Glomerular endothelial cell (primary cell): ENCODE results near the gene STX19. TPM values are rescaled to one million over a fixed set of nuclear protein-coding genes. Genes with fewer than 3 reads are reported as not detected.
A peak's percentile ranks its signal among the peaks of the same experiment; 100 is the strongest.

Experiments
- DNase-seq: peaks from one replicate; pipeline ENCODE4 v3.0.0-alpha.2; 2011; ENCODE audit warnings: low read depth, low spot score; ENCODE audit errors: extremely low read depth
- total RNA-seq: library from RNA; depleted of rRNA; stranded (reverse); fragments of >200 nt; gene quantifications from 2 replicates; pipeline ENCODE4 v1.2.3, GENCODE V29; 2015

STX19 gene
- total RNA-seq, 1 donor from 2014 or later, result not detected

DNA sequence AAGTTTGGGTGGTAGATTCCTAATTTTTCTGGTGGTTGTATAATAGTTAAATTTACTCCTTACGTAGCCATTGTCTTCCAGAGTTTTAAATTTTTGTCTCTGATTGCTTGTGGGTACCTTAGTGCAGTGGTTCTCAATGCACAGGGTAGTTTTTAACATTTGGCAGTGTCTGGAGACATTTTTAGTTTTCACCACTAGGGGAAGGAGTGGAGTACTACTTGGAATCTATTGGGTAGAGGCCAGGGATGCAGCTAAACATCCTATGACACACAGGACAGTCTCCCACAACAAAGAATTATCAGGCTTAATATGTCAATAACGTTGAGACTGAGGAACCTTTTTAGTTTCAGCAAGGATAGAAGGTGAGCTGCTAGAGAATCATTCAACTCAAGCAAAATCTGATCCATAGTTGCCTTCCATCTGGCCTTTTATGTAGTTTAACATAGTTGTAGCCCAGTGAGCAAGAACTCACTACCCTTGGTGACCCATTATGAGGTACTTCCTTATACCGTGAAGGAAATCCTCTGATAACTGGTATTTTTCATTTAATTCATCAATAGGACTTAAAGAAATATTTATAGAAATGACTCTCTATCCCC lies 8.6 kb upstream of the STX19 start:
- peak; percentile 5 for DNase-seq

DNA sequence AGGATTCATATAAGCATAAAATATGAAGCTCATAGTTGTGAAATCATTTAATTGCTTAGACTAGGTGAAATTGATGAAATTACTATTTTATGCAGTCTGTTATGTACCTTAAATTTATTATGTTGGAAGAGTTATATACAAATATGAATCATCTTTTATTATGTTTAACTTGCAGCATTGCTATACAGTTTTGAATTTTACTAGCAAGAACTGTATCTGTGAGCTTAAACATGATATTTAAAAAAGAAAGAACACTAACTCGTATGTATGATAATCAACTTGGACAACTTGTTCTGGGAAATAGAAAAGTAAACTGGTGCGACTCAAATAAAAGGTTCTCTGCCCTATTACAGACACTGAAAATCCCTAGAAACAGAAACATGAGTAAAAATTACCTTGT lies 1.8 kb downstream of the STX19 start:
- DNase-seq, result no peak

DNA sequence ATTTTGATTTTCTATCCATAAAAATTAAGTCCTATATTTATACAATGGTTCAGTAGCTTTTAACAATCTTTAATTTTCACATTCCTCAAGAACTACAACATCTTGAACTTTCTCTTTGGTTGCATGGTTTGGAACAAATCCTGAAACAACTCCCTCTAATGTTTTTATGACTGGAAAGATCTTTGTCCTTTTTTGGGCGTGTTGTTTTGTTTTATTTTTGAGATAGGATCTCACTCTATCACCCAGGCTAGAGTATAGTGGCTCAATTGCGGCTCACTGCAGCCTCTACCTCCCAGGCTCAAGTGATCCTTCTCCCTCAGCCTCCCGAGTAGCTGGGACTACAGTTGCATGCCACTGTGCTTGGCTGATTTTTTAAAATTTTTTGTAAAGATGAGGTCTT lies 4.0 kb downstream of the STX19 start:
- DNase-seq, result no peak

DNA sequence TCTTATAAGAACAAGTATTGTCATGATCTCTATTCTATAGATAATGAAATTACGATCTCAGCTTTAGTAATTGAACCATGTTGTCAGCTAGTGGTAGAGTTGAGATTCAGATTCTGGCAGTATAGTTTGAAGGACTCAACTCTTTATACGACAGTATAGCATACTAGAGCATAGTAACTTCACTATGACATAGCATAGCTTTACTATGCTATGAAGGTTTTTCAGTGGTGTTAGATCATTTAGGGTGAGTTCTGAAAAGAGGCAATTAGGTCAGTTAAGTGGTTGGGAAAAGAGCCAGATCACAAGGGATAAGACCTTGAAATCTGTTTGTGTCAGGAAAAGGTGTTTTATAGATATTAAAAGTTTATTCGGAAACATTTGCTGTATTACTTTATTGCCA lies 8.1 kb downstream of the STX19 start:
- no peak for DNase-seq

DNA sequence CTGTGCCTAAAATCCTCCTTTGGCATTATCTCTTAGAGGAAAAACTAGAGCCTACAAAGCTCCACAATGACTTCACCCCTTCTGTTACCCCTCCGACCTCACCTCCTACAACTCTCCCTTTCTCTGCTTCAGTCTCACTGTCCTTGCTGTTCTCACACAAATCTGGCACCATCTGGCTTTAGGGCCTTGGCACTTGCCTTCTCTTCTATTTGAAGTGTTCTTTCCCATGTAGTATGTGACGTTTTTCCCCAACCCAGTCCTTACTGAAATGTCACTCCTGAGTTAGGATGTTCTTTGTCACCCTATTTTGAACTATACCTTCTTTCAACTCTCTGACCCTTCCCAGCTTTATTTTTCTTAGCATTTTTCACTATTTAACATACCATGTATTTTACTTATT lies 8.7 kb downstream of the STX19 start:
- no peak for DNase-seq

DNA sequence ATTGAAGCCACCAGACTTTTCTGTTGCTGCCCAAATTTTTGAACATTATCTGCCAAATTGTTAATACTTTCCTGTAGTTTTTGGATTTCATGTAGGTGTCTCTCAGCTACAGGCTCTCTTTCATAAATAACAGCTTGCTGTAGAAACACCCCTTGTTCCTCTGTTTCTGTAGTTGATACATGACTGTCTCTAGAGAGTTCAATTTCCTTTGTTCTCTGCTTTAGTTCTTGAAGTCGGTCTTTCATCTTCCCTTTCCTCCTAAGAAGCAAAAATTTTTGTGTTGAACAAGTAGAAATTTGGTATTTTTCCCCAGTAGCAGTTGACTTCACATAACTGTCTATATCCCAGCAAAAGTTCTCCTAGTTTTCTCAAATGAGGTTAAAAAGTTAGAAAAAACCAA lies 13.4 kb downstream of the STX19 start:
- DNase-seq, result no peak

DNA sequence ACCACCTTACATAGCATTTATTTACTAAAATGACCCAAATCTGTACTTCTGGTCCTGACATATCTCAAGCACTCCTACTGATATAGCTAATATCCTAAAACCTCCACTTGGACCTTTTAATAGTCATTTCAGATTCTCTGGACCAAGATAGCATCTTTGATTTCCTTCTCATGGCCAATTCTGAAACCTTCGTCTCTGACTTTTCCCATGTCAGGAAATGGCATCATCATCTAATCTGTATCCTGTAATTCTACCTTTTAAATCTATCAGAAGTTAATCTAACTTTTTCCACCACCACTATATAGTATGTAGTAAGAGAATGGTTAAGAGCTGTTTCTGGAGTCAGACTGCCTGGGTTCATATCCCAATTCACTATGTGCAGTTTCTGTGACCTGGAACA lies 16.2 kb downstream of the STX19 start:
- DNase-seq, result no peak

DNA sequence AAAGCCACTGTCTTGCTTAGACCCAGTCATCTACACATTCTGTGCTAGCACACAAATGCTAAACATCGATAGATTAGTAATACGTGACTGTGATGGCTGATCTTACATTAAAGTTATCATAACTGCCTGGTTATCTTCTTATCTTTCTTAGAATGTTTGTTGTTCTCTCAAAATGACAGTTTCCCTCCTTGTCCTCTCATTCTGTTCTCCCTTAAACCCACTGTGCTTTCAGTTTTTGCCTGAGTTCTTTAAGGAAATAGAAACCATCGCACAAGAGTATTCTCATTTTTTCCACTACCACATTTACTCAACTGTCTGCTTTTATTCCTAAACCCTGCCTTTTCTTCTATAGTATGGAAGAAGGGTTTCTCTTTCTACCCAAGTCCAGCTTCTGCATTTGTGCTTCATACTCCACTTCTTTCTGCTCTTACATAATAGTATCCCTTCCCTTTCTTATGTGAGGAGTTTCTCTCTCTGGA lies 17.1 kb downstream of the STX19 start:
- no peak for DNase-seq

DNA sequence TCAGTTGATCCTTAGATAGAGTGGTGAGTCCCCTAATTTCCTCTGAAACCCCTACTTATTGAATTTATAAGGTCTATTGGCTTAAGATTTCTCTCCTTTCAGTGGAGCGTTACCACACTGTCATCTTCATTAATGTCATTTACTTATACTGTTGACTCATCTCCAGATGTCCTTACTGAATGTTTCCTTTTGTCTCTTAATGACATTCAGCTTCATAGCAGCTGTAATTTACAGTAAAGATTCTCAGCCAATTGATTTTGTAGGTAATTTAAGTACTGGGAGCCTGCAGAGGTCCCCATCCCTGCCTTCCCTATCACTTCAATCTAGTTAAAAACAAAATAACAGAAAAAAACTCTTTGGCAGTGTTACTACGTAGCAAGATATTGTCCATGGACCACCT lies 18.8 kb downstream of the STX19 start:
- DNase-seq, result no peak

DNA sequence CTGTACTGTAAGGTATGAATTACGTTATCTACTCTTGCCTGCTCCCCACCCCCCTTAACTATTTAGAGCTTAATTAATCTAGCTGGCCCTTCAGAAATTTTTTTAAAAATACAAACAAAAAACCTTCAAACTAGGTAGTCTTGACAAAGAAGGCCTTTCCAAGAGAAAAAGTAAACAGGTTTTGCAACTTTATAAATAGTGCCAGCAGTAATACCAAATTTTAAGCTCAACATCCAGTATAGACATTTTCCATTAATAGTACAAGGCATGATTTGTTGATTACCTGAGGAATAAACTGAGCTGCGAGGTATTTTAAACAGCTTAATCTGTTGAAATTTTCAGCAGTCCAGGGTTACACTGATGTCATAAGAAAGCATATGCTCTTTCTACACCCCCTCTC lies 20.1 kb downstream of the STX19 start:
- DNase-seq, result no peak

DNA sequence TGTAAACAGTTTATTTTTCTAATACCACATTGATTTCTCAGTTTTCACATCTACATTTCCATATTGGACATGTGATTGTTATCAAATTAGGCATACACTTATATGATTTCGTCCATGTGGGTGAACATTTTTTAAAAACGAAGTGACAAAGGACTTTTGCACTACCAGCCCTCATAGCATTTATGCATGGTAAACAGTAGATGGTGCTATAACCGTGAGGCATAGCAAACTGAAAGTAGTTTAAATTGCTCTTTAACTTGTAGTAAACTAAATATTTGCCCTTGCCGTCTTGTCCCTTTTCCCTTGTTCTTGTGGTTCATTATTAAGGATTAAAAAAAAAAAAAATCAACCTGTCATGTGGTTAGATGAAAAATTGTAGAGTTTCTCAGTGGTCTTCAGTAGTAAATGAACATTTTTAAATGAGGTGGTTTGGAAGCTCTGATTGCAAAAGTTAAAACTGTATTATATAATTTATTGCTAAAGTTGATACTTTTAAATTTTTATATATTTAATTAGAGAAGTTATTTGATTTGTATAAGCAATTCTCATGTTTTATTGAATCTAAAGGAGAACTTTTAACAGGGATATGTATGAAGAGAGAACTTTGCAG lies 24.0 kb downstream of the STX19 start:
- peak; percentile 55 for DNase-seq

DNA sequence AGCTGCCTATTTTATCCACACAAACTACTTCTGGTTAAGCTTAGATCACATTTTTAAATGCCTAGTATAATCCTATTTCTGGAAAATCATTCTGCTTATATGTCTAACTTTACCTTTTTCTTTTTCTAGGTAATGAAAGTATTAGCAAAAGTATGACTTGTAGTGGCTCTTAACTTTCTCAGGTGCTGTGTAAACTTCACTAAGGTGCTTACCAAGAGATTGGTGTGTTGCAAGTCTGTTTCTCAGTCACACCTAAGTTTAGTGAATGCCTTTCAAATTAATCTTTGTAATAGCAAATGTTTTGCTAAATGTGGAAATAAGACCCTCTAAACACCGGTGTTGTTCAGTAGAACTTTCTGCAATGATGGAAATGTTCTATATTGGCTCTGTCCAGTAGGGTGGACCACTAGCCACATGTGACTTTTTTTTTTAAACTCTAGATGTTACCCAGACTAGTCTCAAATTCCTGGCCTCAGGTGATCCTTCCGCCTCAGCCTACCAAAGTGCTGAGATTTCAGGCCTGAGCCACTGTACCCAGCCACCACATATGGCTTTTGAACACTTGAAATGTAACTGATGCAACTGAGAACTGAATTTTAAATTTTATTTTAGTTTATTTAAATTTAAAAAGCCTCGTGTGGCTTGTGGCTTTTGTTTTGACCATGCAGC lies 26.4 kb downstream of the STX19 start:
- DNase-seq, result no peak

DNA sequence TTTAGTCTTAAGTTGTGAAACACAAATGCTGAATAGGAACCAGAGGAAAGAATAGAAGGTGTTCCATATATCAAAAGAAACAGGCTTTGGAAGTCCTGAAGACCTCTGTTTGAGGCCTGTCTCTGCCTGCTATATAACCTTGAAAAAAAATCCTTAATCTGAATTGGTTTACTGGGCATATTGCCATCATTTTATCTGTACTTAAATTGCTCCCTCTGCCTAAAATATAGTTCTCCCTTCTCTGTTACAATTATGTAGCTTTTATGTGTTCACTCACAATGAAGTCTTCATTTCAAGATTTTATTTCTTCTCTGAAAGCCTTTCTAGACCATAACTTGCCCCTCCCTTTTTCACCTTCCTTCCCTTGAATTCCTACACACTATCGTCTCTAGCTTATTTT lies 27.2 kb downstream of the STX19 start:
- DNase-seq, result no peak

DNA sequence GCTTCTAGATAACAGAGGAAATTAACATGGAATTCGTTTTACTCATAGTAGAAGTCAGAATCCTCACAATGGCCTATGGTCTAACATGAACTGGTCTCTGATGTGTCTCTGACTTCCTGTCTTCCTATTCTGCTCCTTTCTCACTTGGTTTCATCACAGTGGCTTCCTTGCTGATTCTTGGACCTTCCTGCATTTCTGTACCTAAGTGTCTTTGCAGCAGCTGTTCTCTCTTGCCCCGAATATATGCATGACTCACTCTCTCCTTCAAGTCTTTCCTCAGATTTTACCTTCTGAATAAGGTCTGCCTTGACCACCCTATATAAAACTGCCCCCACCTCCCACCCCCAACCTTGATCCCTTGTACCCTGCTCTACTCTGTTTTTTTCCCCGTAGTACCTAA lies 34.3 kb downstream of the STX19 start:
- no peak for DNase-seq

DNA sequence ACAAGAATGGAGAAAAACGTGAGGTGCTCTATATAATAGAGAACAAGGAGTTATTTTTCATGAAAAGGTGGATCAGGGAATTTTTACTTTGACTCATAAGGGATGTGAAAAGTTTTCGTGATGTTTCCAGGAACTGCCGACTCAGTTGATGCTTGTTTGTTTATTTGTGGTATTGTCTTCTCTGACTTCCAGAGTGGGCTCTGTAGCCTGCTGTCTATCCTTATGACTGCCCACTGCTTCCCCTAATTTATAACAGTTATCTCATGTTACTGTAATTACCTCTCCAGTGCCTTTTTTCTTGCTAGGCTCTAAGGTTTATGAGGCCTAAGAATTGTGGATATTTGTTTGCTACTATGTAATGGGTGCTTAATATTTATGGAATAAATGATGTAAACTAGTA lies 36.2 kb downstream of the STX19 start:
- no peak for DNase-seq

DNA sequence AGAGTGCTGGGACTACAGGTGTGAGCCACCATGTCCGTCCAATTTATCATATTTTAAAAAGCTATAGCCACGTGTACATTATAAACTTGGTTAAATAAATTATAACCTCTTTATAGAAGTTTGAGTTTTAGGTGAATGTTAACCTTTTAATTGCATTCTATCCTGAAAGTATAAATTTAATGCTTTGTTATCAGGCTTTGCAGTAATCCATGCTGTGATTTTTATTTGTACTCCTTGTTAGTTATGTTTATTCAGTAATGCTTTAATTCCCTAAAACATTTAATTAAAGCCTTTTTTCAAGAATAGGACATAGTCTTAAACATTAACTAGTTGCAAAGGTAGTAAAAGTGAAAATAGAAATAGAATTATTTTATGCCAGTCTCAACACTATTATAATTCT lies 36.8 kb downstream of the STX19 start:
- no peak for DNase-seq

DNA sequence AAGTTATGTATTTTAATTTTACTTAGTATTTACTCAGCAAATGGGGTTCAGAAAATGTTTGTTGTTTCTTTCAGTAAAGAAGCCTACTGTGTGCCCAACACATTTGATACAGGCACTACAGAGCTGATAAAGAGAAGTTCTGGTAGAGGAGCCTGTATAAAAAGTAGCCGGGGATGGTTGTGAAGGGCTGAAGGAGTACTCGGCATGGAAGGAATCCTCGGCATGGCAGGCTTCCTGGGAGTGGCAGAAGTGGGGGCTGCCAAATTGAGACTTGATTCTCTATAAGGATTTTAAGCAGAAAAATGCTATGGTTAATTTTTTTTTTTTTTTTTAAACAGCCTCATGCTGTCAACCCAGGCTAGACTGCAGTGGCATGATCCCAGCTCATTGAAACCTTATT lies 39.2 kb downstream of the STX19 start:
- DNase-seq, result no peak

DNA sequence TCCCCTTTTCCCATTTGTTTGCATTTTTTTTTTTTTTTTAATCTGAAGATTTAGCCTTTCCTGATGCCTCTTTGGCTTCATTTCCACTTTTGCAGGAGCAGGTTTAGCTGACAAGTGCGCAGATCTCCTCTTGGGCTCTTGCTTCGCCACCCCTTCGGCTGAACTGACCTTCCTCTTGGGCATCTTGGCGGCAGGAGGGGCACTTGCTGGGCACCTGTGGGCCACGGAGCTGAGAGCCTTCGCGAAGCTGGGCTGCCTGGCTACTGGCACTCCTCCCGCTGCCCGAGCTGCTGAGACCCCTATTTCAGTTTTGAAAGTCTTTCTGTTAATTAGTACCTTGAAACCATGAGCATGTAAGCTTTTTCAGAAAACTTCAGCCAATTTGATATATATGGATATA lies 39.6 kb downstream of the STX19 start:
- DNase-seq, result no peak

DNA sequence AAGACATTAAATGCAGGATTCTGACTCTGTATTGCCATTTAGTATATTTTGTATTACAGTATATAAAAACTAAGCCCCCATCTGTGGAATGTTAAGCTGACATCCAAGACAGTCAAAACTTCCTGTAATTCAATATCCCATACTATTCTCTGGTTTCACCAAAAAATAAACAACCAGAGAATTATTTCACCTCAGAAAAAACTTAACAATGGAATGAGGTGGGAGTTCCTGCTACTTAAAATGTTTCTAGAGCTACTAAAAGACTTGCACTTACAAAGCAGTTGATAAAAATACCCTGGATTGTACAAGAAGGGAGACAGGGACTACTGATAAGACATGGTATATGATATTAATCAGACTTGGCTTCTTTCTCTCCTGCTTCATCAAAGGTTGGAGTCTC lies 40.1 kb downstream of the STX19 start:
- DNase-seq, result no peak

DNA sequence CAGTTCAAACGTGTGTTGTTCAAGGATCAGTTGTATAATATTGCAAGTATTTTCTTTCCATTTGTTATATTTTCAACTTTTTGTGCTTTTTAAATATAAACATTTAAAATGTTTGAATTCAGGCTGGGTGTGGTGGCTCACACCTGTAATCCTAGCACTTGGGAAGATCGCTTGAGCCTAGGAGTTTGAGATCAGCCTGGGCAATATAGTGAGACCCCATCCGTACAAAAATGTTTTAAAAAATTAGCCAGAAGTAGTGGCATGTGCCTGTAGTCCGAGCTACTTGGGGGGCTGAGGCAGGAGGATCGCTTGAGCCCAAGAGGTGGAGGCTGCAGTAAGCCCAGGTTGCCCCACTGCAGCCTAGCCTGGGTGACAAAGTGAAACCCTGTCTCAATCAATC lies 43.8 kb downstream of the STX19 start:
- DNase-seq, result no peak

DNA sequence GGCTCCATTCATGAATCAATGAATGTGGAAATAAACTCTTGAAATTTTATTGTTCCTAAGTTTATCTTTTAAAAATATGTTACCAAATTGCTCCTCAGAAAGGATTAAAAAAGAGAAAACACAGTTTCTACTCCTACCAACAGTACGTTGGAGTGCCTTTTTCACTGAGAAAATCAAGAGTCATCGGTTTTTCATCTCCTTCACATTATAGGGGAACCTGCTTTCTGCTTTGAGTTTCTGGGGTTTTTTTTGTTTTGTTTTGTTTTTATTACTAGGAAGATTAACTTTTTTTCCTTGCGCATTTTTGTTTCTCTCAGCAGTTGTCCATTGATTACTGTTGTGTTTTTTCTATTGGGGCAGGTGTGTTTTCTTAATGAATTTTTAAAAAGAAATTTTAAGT lies 45.0 kb downstream of the STX19 start:
- no peak for DNase-seq

DNA sequence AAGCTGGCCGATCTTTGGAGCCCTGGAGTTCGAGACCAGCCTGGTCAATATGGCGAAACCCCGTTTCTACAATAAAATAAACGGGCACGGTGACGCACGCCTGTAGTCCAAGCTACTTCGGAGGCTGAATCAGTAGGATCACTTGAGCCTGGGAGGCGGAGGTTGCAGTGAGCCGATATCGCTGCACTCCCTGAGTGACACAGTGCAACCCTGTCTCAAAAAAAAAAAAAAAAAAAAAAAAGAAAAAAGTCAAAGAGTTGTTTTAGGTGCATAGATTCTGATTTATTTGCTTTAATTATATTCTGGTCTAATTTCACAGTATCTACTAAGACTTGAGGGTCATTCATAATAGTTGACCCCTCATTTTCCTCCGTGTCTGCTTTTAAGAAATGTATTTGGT lies 46.7 kb downstream of the STX19 start:
- no peak for DNase-seq
